ENCODE data around the gene CLRN1.

CLRN1 gene

GRCh38 chr3:150942221-150942620 lies 30.3 kb downstream of the CLRN1 start:
- no peak for TF ChIP-seq CTCF (IDR thresholded peaks at IDR 0.05; ENCODE audit: low read depth, low read length)
- TF ChIP-seq POLR2A (IDR thresholded peaks at IDR 0.05; ENCODE audit: extremely low read depth, insufficient read length) = no peak
- TF ChIP-seq MYC (IDR thresholded peaks at IDR 0.05; ENCODE audit: low read depth, low read length) = no peak
- TF ChIP-seq MAX (IDR thresholded peaks at IDR 0.05; ENCODE audit: low read depth, low read length) = no peak
- no peak for DNase-seq (ENCODE audit: low read depth)
- H3K4me3 ChIP-seq (ENCODE audit: low read depth, low read length) = no peak overlapping the region

GRCh38 chr3:150936693-150937092 lies 35.8 kb downstream of the CLRN1 start:
- TF ChIP-seq CTCF (IDR thresholded peaks at IDR 0.05; ENCODE audit: low read depth, low read length) (no peak), POLR2A (IDR thresholded peaks at IDR 0.05; ENCODE audit: extremely low read depth, insufficient read length) (no peak), MYC (IDR thresholded peaks at IDR 0.05; ENCODE audit: low read depth, low read length) (no peak), MAX (IDR thresholded peaks at IDR 0.05; ENCODE audit: low read depth, low read length) (no peak)
- no peak overlapping the region for H3K4me3 ChIP-seq (ENCODE audit: low read depth, low read length)
- no peak for DNase-seq (ENCODE audit: low read depth)

GRCh38 chr3:150933473-150933995 lies 39.0 kb downstream of the CLRN1 start:
- TF ChIP-seq MYC (IDR thresholded peaks at IDR 0.05; ENCODE audit: low read depth, low read length) (no peak), CTCF (IDR thresholded peaks at IDR 0.05; ENCODE audit: low read depth, low read length) (no peak), POLR2A (IDR thresholded peaks at IDR 0.05; ENCODE audit: extremely low read depth, insufficient read length) (no peak), MAX (IDR thresholded peaks at IDR 0.05; ENCODE audit: low read depth, low read length) (no peak)
- DNase-seq (ENCODE audit: low read depth) = no peak
- H3K4me3 ChIP-seq (ENCODE audit: low read depth, low read length) = no peak overlapping the region

- no peak overlapping the region for H3K4me3 ChIP-seq (ENCODE audit: low read depth, low read length)
- no peak for DNase-seq (ENCODE audit: low read depth)
Observed at GRCh38 chr3:150931745-150932144, 40.8 kb downstream of the CLRN1 start.

GRCh38 chr3:150930839-150931238 lies 41.7 kb downstream of the CLRN1 start:
- no peak for TF ChIP-seq MAX (IDR thresholded peaks at IDR 0.05; ENCODE audit: low read depth, low read length)
- no peak for TF ChIP-seq MYC (IDR thresholded peaks at IDR 0.05; ENCODE audit: low read depth, low read length)
- no peak for TF ChIP-seq CTCF (IDR thresholded peaks at IDR 0.05; ENCODE audit: low read depth, low read length)
- no peak for TF ChIP-seq POLR2A (IDR thresholded peaks at IDR 0.05; ENCODE audit: extremely low read depth, insufficient read length)
- no peak for DNase-seq (ENCODE audit: low read depth)
- no peak overlapping the region for H3K4me3 ChIP-seq (ENCODE audit: low read depth, low read length)

More at GRCh38 chr3:150931745-150932144, 40.8 kb downstream of the CLRN1 start:
- no peak for TF ChIP-seq CTCF (IDR thresholded peaks at IDR 0.05; ENCODE audit: low read depth, low read length)
- no peak for TF ChIP-seq POLR2A (IDR thresholded peaks at IDR 0.05; ENCODE audit: extremely low read depth, insufficient read length)
- no peak for TF ChIP-seq MYC (IDR thresholded peaks at IDR 0.05; ENCODE audit: low read depth, low read length)
- TF ChIP-seq MAX (IDR thresholded peaks at IDR 0.05; ENCODE audit: low read depth, low read length) = no peak
